Aorta (tissue), 5 donors: ENCODE measurements around the gene DAD1. TPM values are rescaled to one million over a fixed set of nuclear protein-coding genes. Genes with fewer than 3 reads are reported as not detected.
A peak's percentile ranks its signal among the peaks of the same experiment; 100 is the strongest.
"Not testable (repeated sequence)": the region's sequence is repeated elsewhere in the genome, so short reads cannot be mapped to it uniquely, and the experiment has no call there.

Experiments
- ATAC-seq: fragments of 200-7000 bp; cut with Tn5 transposase; one replicate; pipeline ENCODE4 v1.9.1; 2022; ENCODE audit warnings: moderate library complexity; ENCODE audit not compliant: low FRiP score
- DNase-seq, 2 donors: peaks; one replicate each; pipeline ENCODE4 v3.0.0-alpha.2; 2020
- H3K27ac ChIP-seq, 2 donors: one replicate each; pipeline ENCODE4 v1.5.1; 2013; ENCODE audit warnings: low read length in 2 of 2, mild to moderate bottlenecking in 2 of 2, moderate library complexity in 2 of 2, control low read depth in 1 of 2, inconsistent platforms in 1 of 2, low read depth in 1 of 2
- H3K27me3 ChIP-seq, 2 donors: one replicate each; pipeline ENCODE4 v1.6.1; 2013; ENCODE audit warnings: control low read depth in 1 of 2, low read length in 1 of 2, mild to moderate bottlenecking in 1 of 2, moderate library complexity in 1 of 2; ENCODE audit not compliant: insufficient read depth in 2 of 2, control insufficient read depth in 1 of 2
- H3K36me3 ChIP-seq, 2 donors: one replicate each; pipeline ENCODE4 v1.6.1; 2013; ENCODE audit warnings: control low read depth in 1 of 2, low read length in 1 of 2, mild to moderate bottlenecking in 1 of 2; ENCODE audit not compliant: insufficient read depth in 2 of 2, control insufficient read depth in 1 of 2
- H3K4me1 ChIP-seq, 2 donors: one replicate each; pipeline ENCODE4 v1.6.1; 2013; ENCODE audit warnings: low read length in 2 of 2, control low read depth in 1 of 2, mild to moderate bottlenecking in 1 of 2, moderate library complexity in 1 of 2; ENCODE audit not compliant: insufficient read depth in 2 of 2, control insufficient read depth in 1 of 2
- H3K4me3 ChIP-seq, 2 donors: one replicate each; pipeline ENCODE4 v1.5.1; 2013; ENCODE audit warnings: low read length in 2 of 2, control low read depth in 1 of 2, mild to moderate bottlenecking in 1 of 2
- H3K9me3 ChIP-seq: one replicate; pipeline ENCODE4 v1.6.1; 2013; ENCODE audit warnings: mild to moderate bottlenecking, low read length; ENCODE audit not compliant: control insufficient read depth
- WGBS, 2 donors: extraction: QIAGEN DNeasy Blood & Tissue Kit; methylation state at CpG; one replicate each; pipeline ENCODE4 v1.1.7; 2013; 5-methylcytosine and 5-hydroxymethylcytosine counted together
- intact Hi-C, 2 donors: fragments of 100-400 bp; cut with DNase I; formaldehyde crosslinking; loops; one replicate each; pipeline versions ENCODE4 v1.14.2 to v1.15.0; 2022
- polyA plus RNA-seq, 2 donors: library from polyadenylated mRNA; stranded (reverse); fragments of 200-250 nt; gene quantifications; one replicate each; pipeline ENCODE4 v1.2.3, GENCODE V29; 2013
- total RNA-seq, 2 donors: library from RNA; stranded (reverse); fragmentation: NEBNext Ultra II Directional; extraction: Animal tissue kit (Norgen Biotek cat#: 25700); gene quantifications; one replicate each; pipeline ENCODE4 v1.2.1, GENCODE V29; 2021
- donor health status: healthy with polysubstance abuse.
- donor health status: Bipolar disorder and iron deficiency.
- donor health status: DM: no; HTN: no; CAD: no.
- donor health status: DM: no; HTN: no; CAD: no.
- donor health status: DM: yes; HTN: yes; CAD: no.

The DAD1 gene
- total and polyA plus RNA-seq, 4 donors = 143 to 309 (median 195) TPM

DNA sequence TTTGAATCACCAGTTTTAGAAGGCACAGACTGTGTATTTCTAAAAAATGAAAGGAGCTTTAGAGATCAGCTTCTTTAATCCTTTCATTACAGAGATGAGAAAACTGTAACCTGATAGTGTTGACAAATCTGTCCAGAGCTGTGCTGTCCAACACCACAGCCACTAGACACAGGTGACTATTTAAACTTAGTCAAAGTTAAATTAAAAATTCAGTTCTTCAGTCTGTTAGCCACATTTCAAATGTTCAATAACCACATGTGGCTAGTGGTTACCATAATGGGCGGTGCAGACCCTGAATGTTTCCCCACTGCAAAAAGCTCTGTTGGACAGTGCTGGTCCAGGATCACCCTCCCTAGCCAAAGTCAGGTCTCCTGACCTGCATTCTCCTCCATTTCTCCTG lies 21.6 kb downstream of the DAD1 start:
- H3K4me3 ChIP-seq = no peak overlapping the region
- intact Hi-C loops = loop anchor here in 1 of 2 donors (10.0 kb wide), 1 partner anchor 247 kb away; the partner anchor contains the start of gene SLC7A7
- ATAC-seq (no peak), DNase-seq (no peak)
- H3K9me3 ChIP-seq = no peaks in the 10 kb centered on the region
- H3K4me1 ChIP-seq = no peaks in the 10 kb centered on the region
- 92 to 100% methylated on average over 1 of the region's 1 CpG for WGBS, 2 donors
- H3K27ac ChIP-seq = no peak overlapping the region
- peaks cover 1 to 2% of the 10 kb centered on the region in 2 donors for H3K36me3 ChIP-seq
- H3K27me3 ChIP-seq = no peaks in the 10 kb centered on the region

DNA sequence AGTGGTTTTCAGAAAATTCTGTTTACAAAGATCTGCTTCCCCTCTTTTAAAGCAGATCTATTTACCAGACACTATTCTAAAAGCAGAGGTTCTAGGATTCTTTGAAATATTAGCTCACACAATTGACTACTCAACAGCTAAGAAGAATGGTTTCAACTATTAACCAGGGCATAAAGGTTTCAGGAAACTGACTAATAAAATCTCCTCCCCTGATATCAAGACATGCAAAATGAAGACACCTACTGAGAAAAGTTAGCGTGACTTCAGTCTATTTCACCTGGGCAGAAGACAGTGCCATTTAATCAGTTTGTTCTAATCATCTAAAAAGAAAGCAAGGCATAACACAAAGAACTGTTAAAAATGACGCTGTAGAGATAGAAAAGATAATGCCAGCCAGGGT lies 22.2 kb downstream of the DAD1 start:
- Histone ChIP-seq H3K4me3 (no peak overlapping the region), H3K27me3 (no peaks in the 10 kb centered on the region), H3K9me3 (no peaks in the 10 kb centered on the region), H3K4me1 (no peaks in the 10 kb centered on the region), H3K36me3 (peaks cover 0 to 2% of the 10 kb centered on the region in 2 donors), H3K27ac (no peak overlapping the region)
- DNase-seq (no peak), ATAC-seq (no peak)
- intact Hi-C loops = loop anchor here in 1 of 2 donors (10.0 kb wide), 1 partner anchor 248 kb away; the partner anchor contains the start of gene SLC7A7
- WGBS, 2 donors = 91 to 98% methylated on average over 2 of the region's 2 CpGs

DNA sequence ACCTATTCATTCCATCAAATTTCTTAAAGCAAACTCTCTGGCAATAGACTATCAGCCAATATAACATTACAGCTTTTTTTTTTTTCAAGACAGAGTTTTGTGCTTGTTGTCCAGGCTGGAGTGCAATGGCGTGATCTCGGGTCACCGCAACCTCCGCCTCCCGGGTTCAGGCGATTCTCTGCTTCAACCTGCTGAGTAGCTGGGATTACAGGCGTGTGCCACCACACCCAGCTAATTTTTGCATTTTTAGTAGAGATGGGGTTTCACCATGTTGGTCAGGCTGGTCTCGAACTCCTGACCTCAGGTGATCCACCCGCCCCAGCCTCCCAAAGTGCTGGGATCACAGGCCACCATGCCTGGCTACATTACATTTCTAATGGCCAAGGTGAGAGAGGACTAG lies 22.8 kb downstream of the DAD1 start:
- H3K4me3 ChIP-seq, H3K4me1 ChIP-seq, H3K9me3 ChIP-seq, ATAC-seq, DNase-seq, H3K36me3 ChIP-seq, H3K27ac ChIP-seq, H3K27me3 ChIP-seq: not testable (repeated sequence)
- 93% methylated on average over 9 of the region's 9 CpGs for WGBS, 2 donors
- intact Hi-C loops = loop anchor here in 1 of 2 donors (10.0 kb wide), 1 partner anchor 249 kb away; the partner anchor contains the start of gene SLC7A7

DNA sequence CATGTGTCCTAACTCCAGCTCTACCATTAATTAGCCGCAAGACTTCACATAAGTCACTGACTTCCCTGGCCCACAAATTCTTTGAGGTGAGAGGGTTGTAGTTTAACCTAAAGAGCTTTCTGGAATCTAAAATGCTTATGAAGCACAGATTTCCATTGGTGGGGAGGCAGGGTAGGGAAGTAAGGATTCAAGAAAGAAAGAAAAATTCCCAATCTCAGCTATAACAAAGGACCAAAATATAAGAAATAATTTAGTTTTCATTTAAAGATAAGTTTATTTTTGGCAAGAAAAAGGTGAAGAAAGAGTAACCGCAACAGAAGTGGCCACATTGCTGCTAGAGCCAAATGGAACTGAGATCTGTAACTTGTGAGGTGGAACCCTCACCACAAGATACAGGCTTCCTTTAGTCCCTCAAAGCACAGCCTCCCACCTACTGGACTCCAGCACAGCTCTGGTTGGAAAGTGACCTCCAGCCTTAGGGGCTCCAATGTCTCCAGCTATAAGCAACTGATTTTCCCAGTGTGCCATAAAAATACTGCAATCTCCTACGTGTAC lies 23.6 kb downstream of the DAD1 start:
- Histone ChIP-seq H3K27me3 (no peaks in the 10 kb centered on the region), H3K36me3 (peaks cover 0 to 2% of the 10 kb centered on the region in 2 donors), H3K4me1 (no peaks in the 10 kb centered on the region), H3K9me3 (no peaks in the 10 kb centered on the region), H3K4me3 (no peak overlapping the region), H3K27ac (no peak overlapping the region)
- ATAC-seq (no peak), DNase-seq (no peak)
- WGBS, 2 donors = 77 to 80% methylated on average over 3 of the region's 3 CpGs
- intact Hi-C loops = loop anchor here in 1 of 2 donors (10.0 kb wide), 1 partner anchor 249 kb away; the partner anchor contains the start of gene SLC7A7

DNA sequence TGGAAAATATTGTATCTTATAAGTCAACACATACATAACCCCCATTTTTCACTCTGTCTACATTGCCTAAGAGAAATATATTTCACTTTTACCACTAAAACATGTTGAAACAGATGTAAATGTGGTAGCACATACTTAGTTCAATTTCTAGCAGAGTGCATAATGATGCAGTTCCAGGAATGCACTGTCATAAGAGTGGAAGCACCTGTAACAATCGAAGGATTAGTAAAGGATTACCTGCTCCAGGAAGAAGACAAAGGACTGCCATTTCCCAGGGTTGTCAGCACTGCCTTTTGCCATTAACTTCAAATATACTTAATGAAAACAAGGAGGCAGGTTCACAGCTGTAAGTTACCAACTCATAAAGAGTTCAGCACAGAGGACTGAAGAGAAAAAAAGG lies 24.6 kb downstream of the DAD1 start:
- intact Hi-C loops = loop anchor here in 1 of 2 donors (10.0 kb wide), 1 partner anchor 250 kb away; the partner anchor contains the start of gene SLC7A7
- H3K27ac ChIP-seq = no peak overlapping the region
- WGBS, 2 donors = 83 to 86% methylated on average over 1 of the region's 1 CpG
- no peaks in the 10 kb centered on the region for H3K27me3 ChIP-seq
- DNase-seq (no peak), ATAC-seq (no peak)
- H3K4me3 ChIP-seq = no peak overlapping the region
- H3K36me3 ChIP-seq = peaks cover 0 to 2% of the 10 kb centered on the region in 2 donors
- no peaks in the 10 kb centered on the region for H3K9me3 ChIP-seq
- H3K4me1 ChIP-seq = no peaks in the 10 kb centered on the region

DNA sequence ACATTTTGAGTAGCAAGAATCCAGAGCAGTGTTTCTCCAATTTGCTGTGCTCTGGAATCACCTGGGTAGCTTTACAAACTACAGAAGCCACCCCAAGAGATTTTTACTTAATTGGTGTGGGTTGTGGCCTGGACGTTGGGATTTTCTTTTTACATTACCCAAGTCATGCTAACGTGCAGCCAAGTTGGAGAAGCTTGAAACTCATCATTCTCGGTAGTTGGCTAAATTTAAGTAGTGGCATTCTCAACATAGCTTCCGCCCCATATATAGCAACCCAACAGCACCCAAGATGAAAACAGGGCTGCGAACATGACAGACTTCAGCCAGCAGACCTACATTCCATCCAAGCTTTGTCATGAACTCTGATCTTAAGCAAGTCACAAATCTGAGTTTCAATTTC lies 25.0 kb downstream of the DAD1 start:
- Histone ChIP-seq H3K4me1 (no peaks in the 10 kb centered on the region), H3K4me3 (no peak overlapping the region), H3K36me3 (peaks cover 0 to 2% of the 10 kb centered on the region in 2 donors), H3K27ac (peak overlapping the region in 1 of 2 donors; percentile 26), H3K9me3 (no peaks in the 10 kb centered on the region), H3K27me3 (no peaks in the 10 kb centered on the region)
- intact Hi-C loops = loop anchor here in 1 of 2 donors (10.0 kb wide), 1 partner anchor 251 kb away; the partner anchor contains the start of gene SLC7A7
- ATAC-seq (no peak), DNase-seq (no peak)
- 30 to 47% methylated on average over 5 of the region's 5 CpGs for WGBS, 2 donors

DNA sequence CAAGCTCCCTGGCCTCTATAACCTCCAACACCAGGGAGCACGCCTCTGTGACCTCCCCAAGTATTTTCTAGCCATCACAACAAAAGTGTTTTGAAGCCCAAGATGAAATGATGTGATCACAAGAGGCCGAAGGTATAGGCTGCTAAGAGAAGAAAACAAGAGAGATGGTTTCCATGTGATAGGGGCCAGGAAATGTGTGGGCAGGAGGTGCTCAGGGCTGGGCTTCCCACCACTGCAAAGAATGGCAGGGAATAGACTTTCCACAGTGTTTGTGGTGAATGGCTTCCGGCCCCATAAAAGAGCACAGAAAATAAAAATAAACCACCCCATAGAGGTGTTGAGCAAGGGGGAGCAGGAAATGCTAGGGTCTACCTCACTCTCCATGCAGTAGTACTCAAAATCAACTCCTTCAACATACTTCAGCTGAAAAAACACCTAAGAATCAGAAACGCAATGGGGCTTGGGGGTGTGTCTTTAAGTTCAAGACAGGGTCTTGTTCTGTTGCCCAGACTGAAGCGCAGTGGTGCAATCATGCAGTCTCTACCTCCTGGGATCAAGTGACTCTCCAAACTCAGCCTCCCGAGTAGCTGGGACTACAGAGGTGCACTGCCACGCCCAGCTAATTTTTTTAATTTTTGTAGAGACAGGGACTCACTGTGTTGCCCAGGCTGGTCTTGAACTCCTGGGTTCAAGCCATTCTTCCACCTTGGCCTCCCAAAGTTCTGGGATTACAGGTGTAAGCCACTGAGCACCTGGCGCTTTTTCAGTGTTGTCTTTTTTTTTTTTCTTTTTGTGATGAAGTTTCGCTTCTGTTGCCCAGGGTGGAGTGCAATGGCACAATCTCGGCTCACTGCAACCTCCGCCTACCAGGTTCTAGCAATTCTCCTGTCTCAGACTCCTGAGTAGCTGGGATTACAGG lies 27.1 kb downstream of the DAD1 start:
- DNase-seq (no peak), ATAC-seq (no peak)
- Histone ChIP-seq H3K27ac (no peak overlapping the region), H3K27me3 (no peaks in the 10 kb centered on the region), H3K4me3 (no peak overlapping the region), H3K36me3 (peaks cover 0 to 2% of the 10 kb centered on the region in 2 donors), H3K9me3 (no peaks in the 10 kb centered on the region), H3K4me1 (no peaks in the 10 kb centered on the region)
- WGBS, 2 donors = 78 to 79% methylated on average over 11 of the region's 11 CpGs
- intact Hi-C loops = loop anchor here in 1 of 2 donors (10.0 kb wide), 1 partner anchor 253 kb away; the partner anchor contains the start of gene SLC7A7

DNA sequence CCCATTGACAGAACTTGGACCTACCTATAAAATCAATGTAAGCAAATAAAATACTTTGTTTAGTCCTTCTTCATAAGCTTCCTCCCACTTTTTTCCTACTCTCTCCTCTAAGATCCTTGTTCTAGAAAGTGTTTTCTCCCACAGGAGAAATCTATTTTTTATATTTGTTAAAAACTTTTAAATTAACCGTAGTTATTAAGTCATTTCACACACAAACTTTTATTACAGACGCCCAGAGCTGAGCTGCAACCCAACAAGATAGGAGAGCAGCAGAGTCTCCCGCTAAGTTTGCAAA lies 27.7 kb downstream of the DAD1 start:
- intact Hi-C loops = loop anchor here in 1 of 2 donors (10.0 kb wide), 1 partner anchor 253 kb away; the partner anchor contains the start of gene SLC7A7
- peaks cover 0 to 2% of the 10 kb centered on the region in 2 donors for H3K36me3 ChIP-seq
- no peaks in the 10 kb centered on the region for H3K27me3 ChIP-seq
- H3K9me3 ChIP-seq = no peaks in the 10 kb centered on the region
- WGBS, 2 donors = 78 to 79% methylated on average over 3 of the region's 3 CpGs
- no peaks in the 10 kb centered on the region for H3K4me1 ChIP-seq
- ATAC-seq (no peak), DNase-seq (no peak)
- no peak overlapping the region for H3K4me3 ChIP-seq
- H3K27ac ChIP-seq = no peak overlapping the region
